ENCODE measurements around the gene BTG4.

BTG4 gene

DNA sequence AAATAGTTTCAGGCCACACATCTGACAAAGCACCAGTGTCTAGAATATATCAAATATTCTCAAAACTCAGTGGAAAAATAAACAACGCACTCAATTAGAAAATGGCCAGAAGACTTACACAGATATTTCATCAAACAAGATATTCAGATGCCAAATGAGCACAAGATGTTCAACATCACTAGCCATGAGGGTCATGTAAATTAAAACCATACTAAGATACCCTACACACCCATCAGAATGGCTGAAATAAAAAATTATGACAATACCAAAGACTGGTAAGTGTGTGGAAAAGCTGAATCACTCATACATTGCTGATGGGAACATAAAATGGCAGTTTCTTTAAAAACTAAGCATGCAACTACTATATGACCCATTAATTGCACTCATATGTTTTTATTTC lies 21.7 kb downstream of the BTG4 start:
- no peak for DNase-seq (ENCODE audit: low read depth)

- DNase-seq (ENCODE audit: low read depth), result no peak
These were observed 28.8 kb downstream of the BTG4 start for GRCh38 chr11:111483431-111483830.

DNA sequence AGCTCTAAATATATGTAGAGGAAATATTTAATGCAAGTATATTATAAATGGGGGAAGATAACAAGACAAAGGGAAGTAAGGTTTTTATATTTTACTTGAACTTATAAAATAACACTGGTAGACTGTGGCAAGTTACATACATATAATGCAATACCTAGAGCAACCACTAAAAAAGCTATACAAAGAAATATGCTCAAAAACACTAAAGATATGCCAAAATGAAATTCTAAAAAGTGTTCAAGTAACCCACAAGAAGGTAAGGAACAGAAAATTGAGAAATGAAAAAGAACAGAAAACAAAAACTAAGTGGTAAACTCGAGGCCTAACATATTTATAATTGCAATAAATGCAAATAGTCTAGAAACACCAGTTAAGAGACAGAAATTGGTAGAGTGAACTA lies 32.5 kb downstream of the BTG4 start:
- no peak for DNase-seq (ENCODE audit: low read depth)

GRCh38 chr11:111477898-111478297 lies 34.3 kb downstream of the BTG4 start:
- DNase-seq (ENCODE audit: low read depth), result no peak

DNA sequence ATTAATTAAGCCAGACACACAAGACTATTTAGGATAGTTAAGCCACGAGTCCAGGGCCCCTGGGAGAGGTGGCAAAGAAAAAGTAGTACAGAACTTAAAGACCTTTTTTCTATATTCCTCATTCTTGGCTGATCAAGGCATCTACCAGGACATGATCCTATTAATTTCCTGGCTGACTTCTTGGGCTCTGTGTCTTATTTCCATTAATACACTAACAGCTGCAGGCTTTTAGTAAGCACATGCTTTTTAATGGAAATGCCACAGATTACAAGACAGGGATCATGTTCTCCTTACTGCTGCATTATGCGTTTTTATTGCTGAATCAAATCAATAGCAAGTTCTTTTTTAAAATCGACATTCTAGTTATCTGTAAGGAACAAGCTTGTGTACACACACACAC lies 35.2 kb downstream of the BTG4 start:
- DNase-seq (ENCODE audit: low read depth), result no peak

GRCh38 chr11:111476366-111476765 lies 35.8 kb downstream of the BTG4 start:
- no peak for DNase-seq (ENCODE audit: low read depth)

DNA sequence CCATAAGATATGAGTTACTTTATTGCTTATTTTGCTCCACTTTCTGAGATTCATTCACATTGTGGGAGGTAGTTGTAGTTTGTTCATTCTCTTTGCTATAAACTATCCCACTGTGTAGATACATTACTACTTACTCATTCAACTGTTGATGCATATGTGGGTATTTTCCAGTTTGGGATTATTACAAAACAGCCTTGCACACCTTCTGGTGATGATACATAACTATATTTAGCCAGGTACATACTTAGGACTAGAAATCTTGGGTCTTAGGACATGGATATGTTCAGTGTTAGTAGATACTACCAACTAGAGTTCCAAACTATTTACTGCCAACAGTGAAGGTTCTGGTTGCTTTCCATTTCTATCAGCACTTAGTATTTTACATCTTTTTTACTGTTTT lies 37.8 kb downstream of the BTG4 start:
- no peak for DNase-seq (ENCODE audit: low read depth)

GRCh38 chr11:111472228-111472627 lies 40.0 kb downstream of the BTG4 start:
- no peak for DNase-seq (ENCODE audit: low read depth)

GRCh38 chr11:111469200-111469599 lies 43.0 kb downstream of the BTG4 start:
- no peak for DNase-seq (ENCODE audit: low read depth)

- no peak for DNase-seq (ENCODE audit: low read depth)
These were observed 45.6 kb downstream of the BTG4 start for GRCh38 chr11:111466615-111467014.

DNA sequence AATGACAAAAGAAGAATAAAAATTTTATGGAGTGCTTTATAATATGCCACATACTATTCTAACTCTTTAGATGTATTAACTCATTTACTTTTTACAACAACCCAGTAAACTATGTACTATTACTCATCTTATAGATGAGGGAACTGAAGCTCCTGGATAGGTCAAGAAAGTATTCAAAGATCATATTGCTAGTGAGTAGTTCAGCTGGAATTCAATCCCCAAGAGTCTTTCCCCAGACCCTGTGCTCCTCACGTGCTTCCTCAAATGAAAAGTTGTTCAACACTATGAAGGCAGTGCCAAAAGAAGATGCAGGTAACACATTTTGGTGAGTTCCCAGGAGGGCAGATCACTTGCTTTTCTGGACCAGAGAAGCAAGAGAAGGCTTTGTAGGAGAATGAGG lies 46.8 kb downstream of the BTG4 start:
- DNase-seq (ENCODE audit: low read depth), result no peak

DNA sequence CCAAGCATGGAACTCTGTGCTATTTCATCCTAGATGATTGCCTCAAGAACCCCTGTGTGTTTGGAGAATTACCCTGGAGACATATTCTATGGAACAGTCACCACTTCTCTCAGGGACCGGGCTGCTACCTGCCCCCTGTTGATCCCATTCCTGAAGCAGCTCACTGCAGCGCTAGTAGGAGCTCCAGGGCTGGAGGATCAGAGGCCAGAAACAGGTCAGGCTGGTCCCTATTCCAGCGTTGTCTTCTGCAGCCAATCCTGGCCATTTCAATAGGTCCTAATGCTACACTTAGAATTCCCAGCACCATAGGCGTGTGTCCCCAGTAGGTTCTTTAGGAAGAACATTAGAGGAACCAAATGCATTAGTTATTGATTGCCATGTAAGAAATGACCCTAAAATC lies 48.9 kb downstream of the BTG4 start:
- no peak for DNase-seq (ENCODE audit: low read depth)

DNA sequence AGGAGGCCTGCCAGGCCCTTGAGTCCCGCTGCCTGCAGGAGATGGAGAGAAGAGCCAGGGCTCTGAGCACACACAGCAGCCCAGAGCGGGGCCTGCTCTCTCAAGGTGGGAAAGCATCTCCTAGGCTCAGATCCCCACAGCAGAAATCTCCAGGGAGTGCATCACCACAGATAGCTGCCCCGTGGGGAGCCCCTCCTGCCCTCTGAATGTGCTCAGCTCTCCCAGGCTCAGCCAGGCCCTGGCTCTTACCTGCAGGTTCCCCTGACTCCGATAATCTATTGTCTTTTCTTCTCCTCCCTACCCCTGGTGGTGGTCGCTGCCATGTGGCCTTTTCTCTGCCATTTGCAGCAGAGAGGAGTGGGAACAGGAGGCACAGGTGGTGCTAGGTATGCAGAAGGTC lies 49.9 kb downstream of the BTG4 start:
- no peak for DNase-seq (ENCODE audit: low read depth)

- DNase-seq (ENCODE audit: low read depth), result no peak
These were observed 50.5 kb downstream of the BTG4 start for GRCh38 chr11:111461460-111462235.

DNA sequence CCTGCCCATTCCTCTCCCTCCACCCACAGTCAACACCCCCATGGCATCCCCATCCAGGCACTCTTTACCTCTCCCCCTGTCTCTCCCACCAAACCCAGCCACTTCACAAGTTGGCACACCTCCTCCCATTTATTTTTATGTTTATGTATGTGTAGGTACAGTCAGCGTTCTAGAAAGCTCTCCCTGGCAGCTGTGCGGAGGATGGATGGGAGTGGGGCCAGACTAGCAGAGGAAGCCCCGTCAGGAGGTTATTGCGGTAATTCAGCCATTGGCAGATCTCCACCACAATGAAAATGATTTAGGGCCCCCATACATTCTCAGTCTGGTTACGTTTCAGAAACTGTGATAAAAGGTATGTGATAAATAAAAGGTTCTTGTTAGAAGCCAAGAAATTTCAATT lies 51.3 kb downstream of the BTG4 start:
- DNase-seq (ENCODE audit: low read depth), result no peak

- DNase-seq (ENCODE audit: low read depth), result no peak
These were observed 51.8 kb downstream of the BTG4 start for GRCh38 chr11:111460340-111460739.

DNA sequence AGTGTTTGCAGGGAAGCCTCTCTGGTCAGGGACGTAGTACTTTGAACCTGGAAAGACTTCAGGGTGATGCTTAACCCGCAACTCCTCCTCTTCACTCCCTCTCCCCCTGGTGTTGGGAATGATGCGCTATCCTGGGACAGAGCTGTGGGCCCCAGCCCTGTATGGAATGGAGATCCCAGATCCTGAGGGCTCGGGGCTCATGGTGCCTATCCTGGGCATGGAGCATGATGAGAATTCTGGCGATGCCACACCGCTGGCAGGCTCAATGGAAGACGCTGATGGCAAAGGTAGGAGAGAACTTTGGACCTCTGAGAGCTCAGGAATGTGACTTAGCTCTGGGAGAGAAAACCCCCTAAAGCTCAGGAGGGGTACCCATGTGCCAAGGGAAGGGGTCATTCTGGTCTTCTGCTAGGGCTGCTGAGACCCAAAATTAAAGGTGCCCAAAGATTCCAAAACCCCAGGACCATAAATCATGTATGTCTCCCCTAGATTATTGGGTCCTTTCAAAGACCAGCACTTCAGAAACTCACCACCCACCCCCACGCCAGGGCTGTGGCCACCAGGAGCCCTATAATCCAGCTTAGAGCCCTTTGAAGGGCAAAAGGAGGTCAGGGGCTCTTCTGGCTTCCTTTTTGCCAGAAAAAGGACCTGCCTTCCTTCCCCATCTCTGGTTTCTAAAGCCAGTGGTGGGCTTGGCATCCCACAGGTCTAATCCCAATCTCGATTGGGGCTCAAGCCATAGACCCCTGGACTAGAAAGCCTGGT lies 52.5 kb downstream of the BTG4 start:
- DNase-seq (ENCODE audit: low read depth), result no peak

DNA sequence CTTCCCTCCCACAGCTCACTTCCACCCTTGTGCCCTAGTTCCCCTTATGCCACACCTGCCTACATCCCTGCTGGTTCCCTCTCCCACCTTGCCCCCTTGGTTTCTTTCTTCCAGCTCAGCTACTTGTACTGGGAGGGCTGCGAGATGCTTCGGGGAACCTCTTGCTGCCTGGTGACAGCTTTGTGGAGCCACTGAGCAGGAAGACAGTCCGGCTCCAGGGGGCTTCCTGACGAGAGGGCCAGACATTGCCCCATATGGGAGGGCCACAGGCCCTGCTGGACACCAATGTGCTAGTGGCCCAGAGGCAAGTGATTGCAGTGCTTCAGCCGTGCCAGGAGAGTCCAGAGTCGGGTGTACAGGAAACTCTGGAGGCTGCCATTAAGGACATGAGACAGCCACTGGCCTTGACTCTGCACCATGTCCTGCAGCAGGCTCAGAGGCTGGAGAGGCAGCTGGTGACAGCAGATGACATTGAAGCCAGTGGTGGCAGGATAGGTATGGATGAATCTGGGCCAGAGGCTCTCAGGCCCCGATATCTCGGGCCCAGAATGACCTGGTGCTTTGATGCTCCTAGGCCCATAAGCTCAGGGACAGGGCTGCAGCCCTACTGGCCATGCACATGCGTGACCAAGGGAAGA lies 54.3 kb downstream of the BTG4 start:
- no peak for DNase-seq (ENCODE audit: low read depth)

GRCh38 chr11:111456859-111457730 lies 55.1 kb downstream of the BTG4 start:
- no peak for DNase-seq (ENCODE audit: low read depth)

GRCh38 chr11:111456086-111456858 lies 55.9 kb downstream of the BTG4 start:
- no peak for DNase-seq (ENCODE audit: low read depth)

Data from stimulated activated CD4-positive, alpha-beta T cell treated with anti-CD3 and anti-CD28 coated beads, Interleukin-2, amount 100 ng/mL, for 4 hours (primary cell).